AG04450 (cell line): ENCODE measurements around the gene CYSRT1. TPM values are rescaled to one million over a fixed set of nuclear protein-coding genes. Genes with fewer than 3 reads are reported as not detected.

Experiments used
- CTCF ChIA-PET: fragments of 300-600, 350-600 bp; formaldehyde crosslinking; extraction: SDS; loops from one replicate; lab custom pipeline; 2022; ENCODE audit warnings: antibody characterized with exemption, inconsistent platforms; lab: Charles Lee
- POLR2A ChIA-PET: fragments of 350-600 bp; formaldehyde crosslinking; extraction: SDS; loops from one replicate; lab custom pipeline; 2021; ENCODE audit warnings: antibody characterized with exemption, inconsistent platforms; lab: Yijun Ruan, JAX
- DNase-seq: peaks from one replicate; pipeline ENCODE4 v3.0.0-alpha.2; 2011; ENCODE audit warnings: low read depth, low spot score
- H3K27ac ChIP-seq: one replicate; pipeline ENCODE4 v1.5.1; 2012; ENCODE audit warnings: low read depth, low read length, control low read depth
- H3K27me3 ChIP-seq: one replicate; pipeline ENCODE4 v1.6.0; 2012; ENCODE audit warnings: low read length; ENCODE audit not compliant: control insufficient read depth, insufficient read depth
- H3K4me3 ChIP-seq: 2 replicates; pipeline ENCODE4 v1.5.1; 2011; ENCODE audit warnings: mild to moderate bottlenecking, low read depth, low read length, control low read depth
- H3K9me3 ChIP-seq: 2 replicates; pipeline ENCODE4 v1.5.1; 2012; ENCODE audit warnings: low read length; ENCODE audit not compliant: control insufficient read depth, insufficient read depth
- CTCF ChIP-seq: IDR thresholded peaks from 2 replicates; pipeline ENCODE4 v1.5.1; 2011; ENCODE audit warnings: low read depth, low read length, control low read depth, inconsistent platforms
- polyA plus RNA-seq: library from polyadenylated mRNA; depleted of rRNA; stranded (reverse); fragments of >200 nt; gene quantifications from 2 replicates; pipeline ENCODE4 v1.2.3, GENCODE V29; 2011

The CYSRT1 gene
- polyA plus RNA-seq, 1 experiment = 0.27 TPM

GRCh38 chr9:137188086-137188489, 36.9 kb upstream of the CYSRT1 start:
- ChIA-PET POLR2A (interaction anchor here (1.2 to 3.2 kb wide), 8 partner anchors 13 to 124 kb away, joined by 3 to 38 read pairs (median 12); partner anchors contain the start of genes MAN1B1, NDOR1, RNF208 and TMEM203), CTCF (interaction anchor here (2.0 to 3.7 kb wide), 2 partner anchors 13 to 49 kb away, joined by 6 to 17 read pairs; partner anchors contain the start of gene TPRN)
- TF ChIP-seq CTCF = no peak
- peak overlapping the region; percentile 52 for H3K27ac ChIP-seq
- peak overlapping the region; percentile 94 for H3K4me3 ChIP-seq
- DNase-seq = no peak
- no peaks in the 10 kb centered on the region for H3K27me3 ChIP-seq
- no peaks in the 10 kb centered on the region; the same call in 1 of the 2 replicates for H3K9me3 ChIP-seq

- H3K9me3 ChIP-seq = no peaks in the 10 kb centered on the region; the same call in 1 of the 2 replicates
- ChIA-PET CTCF (interaction anchor here (0.5 to 3.7 kb wide), 10 partner anchors 9 to 70 kb away, joined by 3 to 17 read pairs (median 6); partner anchors contain the start of genes RNF224 and TPRN), POLR2A (interaction anchor here (0.5 to 3.2 kb wide), 24 partner anchors 8 to 305 kb away, joined by 3 to 38 read pairs (median 5); partner anchors contain the start of genes EXD3, MAN1B1, NDOR1 and NELFB)
- H3K27ac ChIP-seq = peak within 1 kb of the TSS; percentile 96
- peak; percentile 81 for DNase-seq
- H3K27me3 ChIP-seq = no peaks in the 10 kb centered on the region
- TF ChIP-seq CTCF = peak; percentile 58
- peak within 1 kb of the TSS; percentile 94 for H3K4me3 ChIP-seq
Observed at GRCh38 chr9:137188490-137189296, 36.3 kb upstream of the CYSRT1 start, which contains the start of the genes ANAPC2 and SSNA1. Gene ANAPC2, minus strand, starts transcription at chr9:137188560. Its CDS starts 28 bp downstream, at chr9:137188532. Gene SSNA1, plus strand, starts transcription at chr9:137188676. Its CDS starts 51 bp downstream, at chr9:137188727.

- H3K4me3 ChIP-seq = peak overlapping the region; percentile 94
- H3K9me3 ChIP-seq = no peaks in the 10 kb centered on the region; the same call in 1 of the 2 replicates
- H3K27me3 ChIP-seq = no peaks in the 10 kb centered on the region
- ChIA-PET POLR2A (interaction anchor here (0.5 to 3.2 kb wide), 24 partner anchors 9 to 306 kb away, joined by 3 to 38 read pairs (median 5); partner anchors contain the start of genes EXD3, MAN1B1, NDOR1 and NELFB), CTCF (interaction anchor here (0.5 to 3.7 kb wide), 10 partner anchors 8 to 71 kb away, joined by 3 to 17 read pairs (median 6); partner anchors contain the start of genes RNF224 and TPRN)
- DNase-seq = no peak
- no peak for TF ChIP-seq CTCF
- H3K27ac ChIP-seq = peak overlapping the region; percentile 96
Observed at GRCh38 chr9:137189297-137190295, 35.4 kb upstream of the CYSRT1 start.

- TF ChIP-seq CTCF = no peak
- Histone ChIP-seq H3K27ac (no peak overlapping the region), H3K4me3 (no peak overlapping the region), H3K9me3 (no peaks in the 10 kb centered on the region; the same call in 1 of the 2 replicates), H3K27me3 (no peaks in the 10 kb centered on the region)
- no peak for DNase-seq
- ChIA-PET POLR2A (interaction anchor here (3.2 kb wide), 1 partner anchor 10 kb away, joined by 38 read pairs; the partner anchor contains the start of gene TPRN), CTCF (interaction anchor here (1.7 to 3.7 kb wide), 2 partner anchors 14 to 46 kb away, joined by 8 to 17 read pairs; no protein-coding TSS in a partner anchor)
Observed at GRCh38 chr9:137190315-137190856, 34.6 kb upstream of the CYSRT1 start.
